Measurements from ENCODE around the gene AP3S1. TPM values are rescaled to one million over a fixed set of nuclear protein-coding genes. Genes with fewer than 3 reads are reported as not detected.

The AP3S1 gene
- total and polyA plus RNA-seq, 12 donors, result 30.3 to 63.0 (median 41.9) TPM

GRCh38 chr5:115939059-115939458, 97.3 kb downstream of the AP3S1 start:
- DNase-seq (no peak), ATAC-seq (no peak)
- WGBS, 2 donors, result 60 to 69% methylated on average over 4 of the region's 4 CpGs
- TF ChIP-seq CTCF (IDR thresholded peaks at IDR 0.05), result no peak
- Histone ChIP-seq H3K27ac (no peak overlapping the region), H3K36me3 (no peaks in the 10 kb centered on the region), H3K4me3 (no peak overlapping the region), H3K4me1 (no peaks in the 10 kb centered on the region), H3K9me3 (peaks cover 0 to 17% (median 0%) of the 10 kb centered on the region in 11 donors), H3K27me3 (no peaks in the 10 kb centered on the region)
- intact Hi-C loops (cut with DNase I), result no loop called here

GRCh38 chr5:115940080-115940810, 98.5 kb downstream of the AP3S1 start:
- Histone ChIP-seq H3K4me3 (no peak overlapping the region), H3K9me3 (peaks cover 0 to 17% (median 0%) of the 10 kb centered on the region in 11 donors), H3K27ac (no peak overlapping the region), H3K36me3 (no peaks in the 10 kb centered on the region), H3K27me3 (no peaks in the 10 kb centered on the region), H3K4me1 (no peaks in the 10 kb centered on the region)
- no peak for TF ChIP-seq CTCF (IDR thresholded peaks at IDR 0.05)
- intact Hi-C loops (cut with DNase I), result no loop called here
- ATAC-seq (peak in 3 of 8 donors; percentile 55 to 86 (median 65)), DNase-seq (no peak)
- 66 to 70% methylated on average over 3 of the region's 4 CpGs for WGBS, 2 donors

- intact Hi-C loops (cut with DNase I), result no loop called here
- H3K27me3 ChIP-seq, result no peaks in the 10 kb centered on the region
- H3K36me3 ChIP-seq, result no peaks in the 10 kb centered on the region
- no peaks in the 10 kb centered on the region for H3K4me1 ChIP-seq
- peaks cover 0 to 17% (median 0%) of the 10 kb centered on the region in 11 donors for H3K9me3 ChIP-seq
- ATAC-seq (peak in 1 of 8 donors; percentile 35), DNase-seq (no peak)
- WGBS, 2 donors, result 78 to 80% methylated on average over 9 of the region's 9 CpGs
- H3K4me3 ChIP-seq, result no peak overlapping the region
- no peak for TF ChIP-seq CTCF (IDR thresholded peaks at IDR 0.05)
- H3K27ac ChIP-seq, result peak overlapping the region in 1 of 10 donors; percentile 36
Measured at GRCh38 chr5:115941051-115941675, 99.4 kb downstream of the AP3S1 start.

GRCh38 chr5:115944501-115944900, 102.8 kb downstream of the AP3S1 start:
- Histone ChIP-seq H3K4me1 (peaks cover 0 to 4% (median 0%) of the 10 kb centered on the region in 9 donors), H3K27me3 (no peaks in the 10 kb centered on the region), H3K27ac (no peak overlapping the region), H3K4me3 (no peak overlapping the region), H3K36me3 (no peaks in the 10 kb centered on the region), H3K9me3 (peaks cover 0 to 17% (median 0%) of the 10 kb centered on the region in 11 donors)
- ATAC-seq (no peak), DNase-seq (no peak)
- no peak for TF ChIP-seq CTCF (IDR thresholded peaks at IDR 0.05)
- 90 to 91% methylated on average over 3 of the region's 3 CpGs for WGBS, 2 donors
- intact Hi-C loops (cut with DNase I), result no loop called here

Data from heart right ventricle (tissue), 16 donors.